Neural progenitor cell (in vitro differentiated cells): ENCODE results near the gene KCNG3.

ENCODE experiments used
- CTCF ChIP-seq: fragments of 200-600 bp; sonication (generic); IDR thresholded peaks from 2 replicates; pipeline ENCODE4 v1.5.1; 2017; ENCODE audit warnings: antibody characterized with exemption, mild to moderate bottlenecking
- EZH2 ChIP-seq: fragments of 200-600 bp; sonication (generic); IDR thresholded peaks from 2 replicates; pipeline ENCODE4 v1.6.1; 2017; ENCODE audit warnings: antibody characterized with exemption, mild to moderate bottlenecking, moderate library complexity
- EZH2phosphoT487 ChIP-seq: fragments of 200-600 bp; sonication (generic); IDR thresholded peaks from 2 replicates; pipeline ENCODE4 v1.6.1; 2017; ENCODE audit warnings: antibody characterized with exemption

DNA sequence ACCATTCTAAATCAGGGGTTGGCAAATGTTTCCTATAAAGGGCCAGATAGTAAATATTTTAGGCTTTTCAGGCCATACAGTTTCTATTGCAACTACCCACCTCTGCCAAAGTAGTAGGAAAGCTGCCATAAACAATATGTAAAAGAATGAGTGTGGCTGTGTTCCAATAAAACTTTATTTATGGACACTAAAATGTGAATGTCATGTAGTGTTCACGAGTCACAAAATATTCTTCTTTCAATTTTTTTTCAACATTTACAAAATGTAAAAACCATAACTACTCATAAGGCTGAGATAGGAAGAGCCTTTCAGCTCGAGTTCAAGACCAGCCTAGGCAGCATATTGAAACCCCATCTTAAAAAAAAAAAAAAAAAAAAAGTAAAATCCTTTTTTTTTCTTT is 13.4 kb downstream of the KCNG3 start:
- TF ChIP-seq EZH2phosphoT487 (no peak), CTCF (no peak), EZH2 (no peak)
